NCI-H2029 treated with DMSO at 0.1 percent for 48 hours (cell line): ENCODE data around the gene MEIS3.

Experiments used
- DNase-seq: peaks from one replicate; lab custom pipeline; 2025; lab: John Stamatoyannopoulos, UW

MEIS3 gene

GRCh38 chr19:47419030-47419783 is at the start of gene MEIS3:
TSS of gene MEIS3 (minus strand) at chr19:47419527. CDS start at chr19:47419081, 446 bp downstream.
- DNase-seq, result no peak

GRCh38 chr19:47467914-47468313 is 48.6 kb upstream of the MEIS3 start:
- DNase-seq, result no peak

- DNase-seq, result no peak
These were observed 46.6 kb upstream of the MEIS3 start for GRCh38 chr19:47465957-47466356.

GRCh38 chr19:47464675-47465419 is 45.5 kb upstream of the MEIS3 start:
- DNase-seq, result no peak

- DNase-seq, result no peak
These were observed 42.5 kb upstream of the MEIS3 start for GRCh38 chr19:47461876-47462275.

- no peak for DNase-seq
These were observed 40.1 kb upstream of the MEIS3 start for GRCh38 chr19:47459477-47459876.

GRCh38 chr19:47458672-47459071 is 39.3 kb upstream of the MEIS3 start:
- no peak for DNase-seq

- DNase-seq, result no peak
These were observed 37.6 kb upstream of the MEIS3 start for GRCh38 chr19:47456721-47457474.

- DNase-seq, result no peak
These were observed 31.2 kb upstream of the MEIS3 start for GRCh38 chr19:47450478-47450877.

GRCh38 chr19:47448360-47448727 is 29.0 kb upstream of the MEIS3 start:
- no peak for DNase-seq

GRCh38 chr19:47447470-47448359 is 28.4 kb upstream of the MEIS3 start:
- no peak for DNase-seq

- peak; percentile 25 for DNase-seq
These were observed 27.5 kb upstream of the MEIS3 start for GRCh38 chr19:47446534-47447469.

- peak; percentile 16 for DNase-seq
These were observed 26.6 kb upstream of the MEIS3 start for GRCh38 chr19:47445937-47446402.

GRCh38 chr19:47445527-47445926 is 26.2 kb upstream of the MEIS3 start:
- DNase-seq, result no peak

- DNase-seq, result no peak
These were observed 25.1 kb upstream of the MEIS3 start for GRCh38 chr19:47444388-47444821.

- no peak for DNase-seq
These were observed 24.0 kb upstream of the MEIS3 start for GRCh38 chr19:47443331-47443730.

GRCh38 chr19:47438793-47439220 is 19.5 kb upstream of the MEIS3 start:
- no peak for DNase-seq

GRCh38 chr19:47437500-47437899 is 18.2 kb upstream of the MEIS3 start:
- DNase-seq, result no peak

GRCh38 chr19:47436712-47437401 is 17.5 kb upstream of the MEIS3 start:
- DNase-seq, result peak; percentile 77
